ENCODE data around the gene ASTN2. TPM values are rescaled to one million over a fixed set of nuclear protein-coding genes. Genes with fewer than 3 reads are reported as not detected.

Gene ASTN2
- total and polyA plus RNA-seq, 9 of the 15 experiments (the other 6 are each of a cell fraction or from before 2014, with no cell fraction given) = 0.56 to 3.5 (median 1.9) TPM

DNA sequence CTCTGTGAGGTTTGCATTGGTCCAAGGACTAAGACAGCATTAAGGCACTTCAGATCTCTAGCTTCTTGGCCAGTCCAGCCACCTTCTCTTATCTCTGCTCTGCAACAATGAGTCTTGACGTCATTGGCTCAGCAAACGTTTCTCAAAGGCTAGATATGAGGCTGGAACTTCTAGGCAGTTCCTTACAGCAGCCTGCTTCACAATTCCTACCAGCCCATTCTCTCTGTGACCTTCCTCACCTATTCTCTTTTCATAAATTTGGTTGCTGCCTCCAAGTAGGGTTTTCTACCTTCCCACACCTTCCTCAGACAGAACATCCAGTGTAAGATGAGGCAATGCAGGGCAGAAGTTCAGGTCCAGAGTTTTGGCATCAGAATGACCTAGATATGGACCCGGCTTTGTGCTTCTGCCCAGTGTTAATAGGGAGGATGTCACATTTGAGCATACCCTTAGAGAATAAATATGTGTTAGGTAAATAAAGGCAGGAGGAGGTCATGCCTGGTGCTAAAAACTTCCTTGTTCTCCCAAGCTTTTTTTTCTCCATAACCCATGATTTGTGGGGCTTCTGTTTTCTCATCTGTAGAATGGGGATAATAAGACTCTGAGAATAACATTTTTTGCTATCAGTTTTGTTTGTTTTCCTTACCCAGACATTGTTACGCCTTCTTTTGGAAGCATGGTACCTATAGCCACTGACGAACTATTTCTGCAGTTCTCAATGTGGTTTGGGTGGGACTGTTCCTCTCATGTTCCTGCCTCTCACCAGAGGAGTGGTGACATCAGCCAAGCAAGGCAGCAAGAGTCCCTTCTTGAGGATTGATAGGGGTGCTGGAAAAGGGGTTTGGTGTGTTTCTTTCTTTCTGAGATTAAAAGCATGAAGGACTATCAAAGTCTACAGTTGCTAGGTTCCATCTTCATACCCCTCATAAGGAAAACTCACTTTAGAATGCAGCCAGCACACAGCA lies 948.3 kb downstream of the ASTN2 start (continued):
- TF ChIP-seq, protein P1, sequence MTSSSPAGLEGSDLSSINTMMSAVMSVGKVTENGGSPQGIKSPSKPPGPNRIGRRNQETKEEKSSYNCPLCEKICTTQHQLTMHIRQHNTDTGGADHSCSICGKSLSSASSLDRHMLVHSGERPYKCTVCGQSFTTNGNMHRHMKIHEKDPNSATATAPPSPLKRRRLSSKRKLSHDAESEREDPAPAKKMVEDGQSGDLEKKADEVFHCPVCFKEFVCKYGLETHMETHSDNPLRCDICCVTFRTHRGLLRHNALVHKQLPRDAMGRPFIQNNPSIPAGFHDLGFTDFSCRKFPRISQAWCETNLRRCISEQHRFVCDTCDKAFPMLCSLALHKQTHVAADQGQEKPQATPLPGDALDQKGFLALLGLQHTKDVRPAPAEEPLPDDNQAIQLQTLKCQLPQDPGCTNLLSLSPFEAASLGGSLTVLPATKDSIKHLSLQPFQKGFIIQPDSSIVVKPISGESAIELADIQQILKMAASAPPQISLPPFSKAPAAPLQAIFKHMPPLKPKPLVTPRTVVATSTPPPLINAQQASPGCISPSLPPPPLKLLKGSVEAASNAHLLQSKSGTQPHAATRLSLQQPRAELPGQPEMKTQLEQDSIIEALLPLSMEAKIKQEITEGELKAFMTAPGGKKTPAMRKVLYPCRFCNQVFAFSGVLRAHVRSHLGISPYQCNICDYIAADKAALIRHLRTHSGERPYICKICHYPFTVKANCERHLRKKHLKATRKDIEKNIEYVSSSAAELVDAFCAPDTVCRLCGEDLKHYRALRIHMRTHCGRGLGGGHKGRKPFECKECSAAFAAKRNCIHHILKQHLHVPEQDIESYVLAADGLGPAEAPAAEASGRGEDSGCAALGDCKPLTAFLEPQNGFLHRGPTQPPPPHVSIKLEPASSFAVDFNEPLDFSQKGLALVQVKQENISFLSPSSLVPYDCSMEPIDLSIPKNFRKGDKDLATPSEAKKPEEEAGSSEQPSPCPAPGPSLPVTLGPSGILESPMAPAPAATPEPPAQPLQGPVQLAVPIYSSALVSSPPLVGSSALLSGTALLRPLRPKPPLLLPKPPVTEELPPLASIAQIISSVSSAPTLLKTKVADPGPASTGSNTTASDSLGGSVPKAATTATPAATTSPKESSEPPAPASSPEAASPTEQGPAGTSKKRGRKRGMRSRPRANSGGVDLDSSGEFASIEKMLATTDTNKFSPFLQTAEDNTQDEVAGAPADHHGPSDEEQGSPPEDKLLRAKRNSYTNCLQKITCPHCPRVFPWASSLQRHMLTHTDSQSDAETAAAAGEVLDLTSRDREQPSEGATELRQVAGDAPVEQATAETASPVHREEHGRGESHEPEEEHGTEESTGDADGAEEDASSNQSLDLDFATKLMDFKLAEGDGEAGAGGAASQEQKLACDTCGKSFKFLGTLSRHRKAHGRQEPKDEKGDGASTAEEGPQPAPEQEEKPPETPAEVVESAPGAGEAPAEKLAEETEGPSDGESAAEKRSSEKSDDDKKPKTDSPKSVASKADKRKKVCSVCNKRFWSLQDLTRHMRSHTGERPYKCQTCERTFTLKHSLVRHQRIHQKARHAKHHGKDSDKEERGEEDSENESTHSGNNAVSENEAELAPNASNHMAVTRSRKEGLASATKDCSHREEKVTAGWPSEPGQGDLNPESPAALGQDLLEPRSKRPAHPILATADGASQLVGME (CRISPR knock-in tag; IDR thresholded peaks at IDR 0.05) = no peak
- TF ChIP-seq DPF2 (IDR thresholded peaks at IDR 0.05) (peak; percentile 94), FOXK1 (CRISPR knock-in tag; IDR thresholded peaks at IDR 0.05; ENCODE audit: borderline replicate concordance) (no peak), TCF3 (CRISPR knock-in tag; IDR thresholded peaks at IDR 0.05) (peak; percentile 88), MCM7 (IDR thresholded peaks at IDR 0.05) (no peak), ZNF707 (CRISPR knock-in tag; conservative IDR thresholded peaks at IDR 0.05) (no peak), ZNF140 (CRISPR knock-in tag; IDR thresholded peaks at IDR 0.05) (no peak), ARNT (IDR thresholded peaks at IDR 0.05) (peak in 1 of 2 experiments; percentile 64; a peak in 2 of 4 replicates), DACH1 (IDR thresholded peaks at IDR 0.05; ENCODE audit: partially characterized antibody) (no peak), RBM25 (IDR thresholded peaks at IDR 0.05; ENCODE audit: low read depth, low read length, severe bottlenecking) (peak; percentile 93), ZNF780A (CRISPR knock-in tag; IDR thresholded peaks at IDR 0.05) (no peak), SAFB2 (IDR thresholded peaks at IDR 0.05; ENCODE audit: borderline replicate concordance, low read depth, low read length, severe bottlenecking) (no peak)
- TF ChIP-seq, protein P2, sequence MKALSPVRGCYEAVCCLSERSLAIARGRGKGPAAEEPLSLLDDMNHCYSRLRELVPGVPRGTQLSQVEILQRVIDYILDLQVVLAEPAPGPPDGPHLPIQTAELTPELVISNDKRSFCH (CRISPR knock-in tag; IDR thresholded peaks at IDR 0.05) = no peak
- TF ChIP-seq, protein P2 (tag; IDR thresholded peaks at IDR 0.05) = 0 out of 2 replicates have a peak, but pooled peaks have one; percentile 32
- TF ChIP-seq, protein P3, sequence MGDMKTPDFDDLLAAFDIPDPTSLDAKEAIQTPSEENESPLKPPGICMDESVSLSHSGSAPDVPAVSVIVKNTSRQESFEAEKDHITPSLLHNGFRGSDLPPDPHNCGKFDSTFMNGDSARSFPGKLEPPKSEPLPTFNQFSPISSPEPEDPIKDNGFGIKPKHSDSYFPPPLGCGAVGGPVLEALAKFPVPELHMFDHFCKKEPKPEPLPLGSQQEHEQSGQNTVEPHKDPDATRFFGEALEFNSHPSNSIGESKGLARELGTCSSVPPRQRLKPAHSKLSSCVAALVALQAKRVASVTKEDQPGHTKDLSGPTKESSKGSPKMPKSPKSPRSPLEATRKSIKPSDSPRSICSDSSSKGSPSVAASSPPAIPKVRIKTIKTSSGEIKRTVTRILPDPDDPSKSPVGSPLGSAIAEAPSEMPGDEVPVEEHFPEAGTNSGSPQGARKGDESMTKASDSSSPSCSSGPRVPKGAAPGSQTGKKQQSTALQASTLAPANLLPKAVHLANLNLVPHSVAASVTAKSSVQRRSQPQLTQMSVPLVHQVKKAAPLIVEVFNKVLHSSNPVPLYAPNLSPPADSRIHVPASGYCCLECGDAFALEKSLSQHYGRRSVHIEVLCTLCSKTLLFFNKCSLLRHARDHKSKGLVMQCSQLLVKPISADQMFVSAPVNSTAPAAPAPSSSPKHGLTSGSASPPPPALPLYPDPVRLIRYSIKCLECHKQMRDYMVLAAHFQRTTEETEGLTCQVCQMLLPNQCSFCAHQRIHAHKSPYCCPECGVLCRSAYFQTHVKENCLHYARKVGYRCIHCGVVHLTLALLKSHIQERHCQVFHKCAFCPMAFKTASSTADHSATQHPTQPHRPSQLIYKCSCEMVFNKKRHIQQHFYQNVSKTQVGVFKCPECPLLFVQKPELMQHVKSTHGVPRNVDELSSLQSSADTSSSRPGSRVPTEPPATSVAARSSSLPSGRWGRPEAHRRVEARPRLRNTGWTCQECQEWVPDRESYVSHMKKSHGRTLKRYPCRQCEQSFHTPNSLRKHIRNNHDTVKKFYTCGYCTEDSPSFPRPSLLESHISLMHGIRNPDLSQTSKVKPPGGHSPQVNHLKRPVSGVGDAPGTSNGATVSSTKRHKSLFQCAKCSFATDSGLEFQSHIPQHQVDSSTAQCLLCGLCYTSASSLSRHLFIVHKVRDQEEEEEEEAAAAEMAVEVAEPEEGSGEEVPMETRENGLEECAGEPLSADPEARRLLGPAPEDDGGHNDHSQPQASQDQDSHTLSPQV (IDR thresholded peaks at IDR 0.05) = peak; percentile 92
- TF ChIP-seq, protein P4, sequence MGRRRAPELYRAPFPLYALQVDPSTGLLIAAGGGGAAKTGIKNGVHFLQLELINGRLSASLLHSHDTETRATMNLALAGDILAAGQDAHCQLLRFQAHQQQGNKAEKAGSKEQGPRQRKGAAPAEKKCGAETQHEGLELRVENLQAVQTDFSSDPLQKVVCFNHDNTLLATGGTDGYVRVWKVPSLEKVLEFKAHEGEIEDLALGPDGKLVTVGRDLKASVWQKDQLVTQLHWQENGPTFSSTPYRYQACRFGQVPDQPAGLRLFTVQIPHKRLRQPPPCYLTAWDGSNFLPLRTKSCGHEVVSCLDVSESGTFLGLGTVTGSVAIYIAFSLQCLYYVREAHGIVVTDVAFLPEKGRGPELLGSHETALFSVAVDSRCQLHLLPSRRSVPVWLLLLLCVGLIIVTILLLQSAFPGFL (CRISPR knock-in tag; IDR thresholded peaks at IDR 0.05) = 0 out of 2 replicates have a peak, but pooled peaks have one; percentile 24

Measured in K562 (cell line).